Mesenchymal stem cell (in vitro differentiated cells and primary cell): ENCODE data around the gene MEG3.

Experiments used
- DNase-seq: peaks from one replicate; pipeline ENCODE4 v3.0.0-alpha.2; 2013
- H2AFZ ChIP-seq: one replicate; pipeline ENCODE4 v1.6.1; 2013; ENCODE audit warnings: low read depth, mild to moderate bottlenecking, control low read depth, inconsistent platforms, low read length, moderate library complexity
- H2AK5ac ChIP-seq: 2 replicates; pipeline ENCODE4 v1.6.1; 2013; ENCODE audit warnings: low read length, moderate library complexity, mild to moderate bottlenecking, inconsistent platforms; ENCODE audit not compliant: severe bottlenecking
- H2BK120ac ChIP-seq: one replicate; pipeline ENCODE4 v1.6.1; 2013; ENCODE audit warnings: low read depth, mild to moderate bottlenecking, inconsistent platforms, low read length, moderate library complexity
- H2BK12ac ChIP-seq, 2 experiments: one replicate each; pipeline ENCODE4 v1.6.1; 2013; ENCODE audit warnings: inconsistent platforms in 2 of 2, low read length in 2 of 2, mild to moderate bottlenecking in 2 of 2, moderate library complexity in 2 of 2, control low read depth in 1 of 2
- H2BK15ac ChIP-seq: one replicate; pipeline ENCODE4 v1.6.1; 2013; ENCODE audit warnings: mild to moderate bottlenecking, low read depth, inconsistent platforms; ENCODE audit not compliant: poor library complexity, severe bottlenecking
- H2BK5ac ChIP-seq: 2 replicates; pipeline ENCODE4 v1.6.1; 2013; ENCODE audit warnings: low read depth, mild to moderate bottlenecking, low read length, control low read depth, inconsistent platforms; ENCODE audit not compliant: poor library complexity, severe bottlenecking
- H3K14ac ChIP-seq, 2 experiments: one replicate each; pipeline ENCODE4 v1.6.1; 2013; ENCODE audit warnings: inconsistent platforms in 2 of 2, low read length in 2 of 2, control low read depth in 1 of 2, mild to moderate bottlenecking in 1 of 2, moderate library complexity in 1 of 2
- H3K18ac ChIP-seq, 2 experiments: one replicate each; pipeline ENCODE4 v1.6.1; 2013; ENCODE audit warnings: inconsistent platforms in 2 of 2, low read length in 2 of 2, control low read depth in 1 of 2, low read depth in 1 of 2, mild to moderate bottlenecking in 1 of 2
- H3K23ac ChIP-seq, 2 experiments: one replicate each; pipeline ENCODE4 v1.6.1; 2013; ENCODE audit warnings: inconsistent platforms in 2 of 2, low read length in 2 of 2, mild to moderate bottlenecking in 2 of 2, moderate library complexity in 2 of 2, control low read depth in 1 of 2
- H3K27ac ChIP-seq: 2 replicates; pipeline ENCODE4 v1.5.1; 2013; ENCODE audit warnings: mild to moderate bottlenecking, moderate library complexity, low read length, control low read depth, inconsistent platforms; ENCODE audit not compliant: poor library complexity, severe bottlenecking
- H3K27me3 ChIP-seq, 2 experiments: 2 replicates each; pipeline versions ENCODE4 v1.6.1 to v1.7.0; 2013; ENCODE audit warnings: low read length in 2 of 2, mild to moderate bottlenecking in 2 of 2, moderate library complexity in 2 of 2, control low read depth in 1 of 2, inconsistent platforms in 1 of 2; ENCODE audit not compliant: control insufficient read depth in 1 of 2, insufficient read depth in 1 of 2
- H3K36me3 ChIP-seq, 2 experiments: 2 replicates each; pipeline versions ENCODE4 v1.6.1 to v1.7.0; 2013; ENCODE audit warnings: low read length in 2 of 2, control low read depth in 1 of 2, inconsistent platforms in 1 of 2, low read depth in 1 of 2, mild to moderate bottlenecking in 1 of 2; ENCODE audit not compliant: insufficient read depth in 2 of 2, control insufficient read depth in 1 of 2
- H3K4ac ChIP-seq, 2 experiments: one replicate each; pipeline ENCODE4 v1.6.1; 2013; ENCODE audit warnings: inconsistent platforms in 2 of 2, low read length in 2 of 2, mild to moderate bottlenecking in 2 of 2, moderate library complexity in 2 of 2, control low read depth in 1 of 2, low read depth in 1 of 2
- H3K4me1 ChIP-seq: 2 replicates; pipeline ENCODE4 v1.6.1; 2013; ENCODE audit warnings: low read depth, low read length, control low read depth; ENCODE audit not compliant: control insufficient read depth, insufficient read depth
- H3K4me2 ChIP-seq: 2 replicates; pipeline ENCODE4 v1.6.1; 2013; ENCODE audit warnings: low read length, mild to moderate bottlenecking, inconsistent platforms; ENCODE audit not compliant: poor library complexity, severe bottlenecking
- H3K4me3 ChIP-seq, 2 experiments: 2 replicates each; pipeline versions ENCODE4 v1.5.1 to v1.7.0; 2013; ENCODE audit warnings: low read length in 2 of 2, mild to moderate bottlenecking in 2 of 2, control low read depth in 1 of 2, low read depth in 1 of 2; ENCODE audit not compliant: insufficient read depth in 1 of 2
- H3K79me1 ChIP-seq: replicated peaks from 2 replicates; pipeline ENCODE4 v1.6.1; 2013; ENCODE audit warnings: mild to moderate bottlenecking, control low read depth, low read length, inconsistent platforms; ENCODE audit not compliant: poor library complexity, severe bottlenecking
- H3K9ac ChIP-seq: 2 replicates; pipeline ENCODE4 v1.7.0; 2013; ENCODE audit warnings: mild to moderate bottlenecking, low read length, moderate library complexity
- H3K9me3 ChIP-seq: 2 replicates; pipeline ENCODE4 v1.7.0; 2013; ENCODE audit warnings: mild to moderate bottlenecking, low read length; ENCODE audit not compliant: control insufficient read depth
- H4K8ac ChIP-seq: one replicate; pipeline ENCODE4 v1.6.1; 2013; ENCODE audit warnings: inconsistent platforms, mild to moderate bottlenecking, low read length, moderate library complexity
- H4K91ac ChIP-seq: one replicate; pipeline ENCODE4 v1.6.1; 2013; ENCODE audit warnings: mild to moderate bottlenecking, low read length, inconsistent platforms
- WGBS: methylation state at CpG from one replicate; pipeline ENCODE4 v1.1.7; 2013; ENCODE audit warnings: mixed read lengths; 5-methylcytosine and 5-hydroxymethylcytosine counted together

The MEG3 gene

GRCh38 chr14:100827101-100828021 lies 1.4 kb downstream of the MEG3 start:
- Histone ChIP-seq H2BK12ac (no peak overlapping the region), H3K9ac (peak overlapping the region; percentile 98), H3K4me1 (peaks cover 3% of the 10 kb centered on the region), H3K4me2 (no peak overlapping the region), H2BK15ac (no peak overlapping the region), H3K27me3 (peaks cover 9 to 27% of the 10 kb centered on the region in 2 experiments), H3K18ac (no peak overlapping the region), H2BK120ac (no peak overlapping the region), H3K4ac (no peak overlapping the region), H4K8ac (no peak overlapping the region), H3K4me3 (peak overlapping the region in 1 of 2 experiments; percentile 90), H3K9me3 (no peaks in the 10 kb centered on the region), H3K79me1 (no peaks in the 10 kb centered on the region), H2AFZ (no peak overlapping the region), H2BK5ac (no peak overlapping the region), H3K14ac (no peak overlapping the region), H3K27ac (no peak overlapping the region), H4K91ac (no peak overlapping the region), H2AK5ac (no peak overlapping the region), H3K23ac (no peak overlapping the region), H3K36me3 (peaks cover 0 to 36% of the 10 kb centered on the region in 2 experiments)
- DNase-seq: no peak
- WGBS: 97% methylated on average over 58 of the region's 61 CpGs

GRCh38 chr14:100828031-100828769 lies 2.3 kb downstream of the MEG3 start:
- Histone ChIP-seq H2BK12ac (no peak overlapping the region), H4K8ac (no peak overlapping the region), H3K36me3 (peaks cover 0 to 43% of the 10 kb centered on the region in 2 experiments), H3K9me3 (no peaks in the 10 kb centered on the region), H3K79me1 (no peaks in the 10 kb centered on the region), H3K23ac (no peak overlapping the region), H3K18ac (no peak overlapping the region), H3K27me3 (peaks cover 5 to 31% of the 10 kb centered on the region in 2 experiments), H2AK5ac (no peak overlapping the region), H3K9ac (peak overlapping the region; percentile 98), H3K14ac (no peak overlapping the region), H3K4ac (no peak overlapping the region), H3K4me1 (peaks cover 3% of the 10 kb centered on the region), H3K4me2 (no peak overlapping the region), H2BK5ac (no peak overlapping the region), H2BK120ac (no peak overlapping the region), H3K27ac (no peak overlapping the region), H4K91ac (peak overlapping the region; percentile 67), H2AFZ (no peak overlapping the region), H3K4me3 (peak overlapping the region in 1 of 2 experiments; percentile 90), H2BK15ac (no peak overlapping the region)
- WGBS: 95% methylated on average over 26 of the region's 26 CpGs
- DNase-seq: no peak

- peaks cover 0 to 37% of the 10 kb centered on the region in 2 experiments for H3K27me3 ChIP-seq
- no peak overlapping the region for H2BK15ac ChIP-seq
- no peak overlapping the region for H4K8ac ChIP-seq
- H3K9me3 ChIP-seq: no peaks in the 10 kb centered on the region
- H3K14ac ChIP-seq: no peak overlapping the region
- no peak overlapping the region for H3K4me2 ChIP-seq
- peaks cover 0 to 60% of the 10 kb centered on the region in 2 experiments for H3K36me3 ChIP-seq
- no peak for DNase-seq
- H3K79me1 ChIP-seq: no peaks in the 10 kb centered on the region
- H2BK120ac ChIP-seq: no peak overlapping the region
- WGBS: 27% methylated on average over 8 of the region's 8 CpGs
- no peak overlapping the region for H3K18ac ChIP-seq
- H3K27ac ChIP-seq: no peak overlapping the region
- H3K4me1 ChIP-seq: peaks cover 2% of the 10 kb centered on the region
- H2BK5ac ChIP-seq: no peak overlapping the region
- no peak overlapping the region for H3K4me3 ChIP-seq
- H3K4ac ChIP-seq: no peak overlapping the region
- no peak overlapping the region for H4K91ac ChIP-seq
- no peak overlapping the region for H2AK5ac ChIP-seq
- H2AFZ ChIP-seq: no peak overlapping the region
- H3K23ac ChIP-seq: no peak overlapping the region
- no peak overlapping the region for H3K9ac ChIP-seq
- no peak overlapping the region for H2BK12ac ChIP-seq
These were observed 4.8 kb downstream of the MEG3 start for GRCh38 chr14:100830681-100831080.
